ENCODE results near the gene CPPED1. TPM values are rescaled to one million over a fixed set of nuclear protein-coding genes. Genes with fewer than 3 reads are reported as not detected.

CPPED1 gene
- total and polyA plus RNA-seq, 3 donors from 2014 or later: 34.3 to 84.3 (median 67.5) TPM

- H3K4me3 ChIP-seq: no peak overlapping the region
- H3K36me3 ChIP-seq (ENCODE audit: low read depth, missing control alignments): no peaks in the 10 kb centered on the region
- no peak overlapping the region for H3K27ac ChIP-seq
- no peak for TF ChIP-seq POLR2A (IDR thresholded peaks at IDR 0.05)
- no peak for TF ChIP-seq CTCF (IDR thresholded peaks at IDR 0.05)
- no peaks in the 10 kb centered on the region for H3K9me3 ChIP-seq
- H3K27me3 ChIP-seq: no peaks in the 10 kb centered on the region
- 97 to 100% methylated on average over 2 of the region's 2 CpGs for WGBS, 2 donors
- no peak for DNase-seq
- intact Hi-C loops (cut with DNase I; ENCODE audit: low total_unique reads): no loop called here
- no peaks in the 10 kb centered on the region for H3K4me1 ChIP-seq
Measured at GRCh38 chr16:12749076-12749475, 54.6 kb downstream of the CPPED1 start.

GRCh38 chr16:12747827-12748226 lies 55.9 kb downstream of the CPPED1 start:
- TF ChIP-seq CTCF (IDR thresholded peaks at IDR 0.05): no peak
- no peak for TF ChIP-seq POLR2A (IDR thresholded peaks at IDR 0.05)
- no peaks in the 10 kb centered on the region for H3K9me3 ChIP-seq
- H3K27ac ChIP-seq: no peak overlapping the region
- H3K4me3 ChIP-seq: no peak overlapping the region
- H3K27me3 ChIP-seq: no peaks in the 10 kb centered on the region
- DNase-seq: no peak
- no peaks in the 10 kb centered on the region for H3K4me1 ChIP-seq
- WGBS, 2 donors: 90 to 96% methylated on average over 7 of the region's 7 CpGs
- intact Hi-C loops (cut with DNase I; ENCODE audit: low total_unique reads): no loop called here
- no peaks in the 10 kb centered on the region for H3K36me3 ChIP-seq (ENCODE audit: low read depth, missing control alignments)

GRCh38 chr16:12747261-12747660 lies 56.4 kb downstream of the CPPED1 start:
- DNase-seq: no peak

GRCh38 chr16:12744860-12745259 lies 58.8 kb downstream of the CPPED1 start:
- intact Hi-C loops (cut with DNase I; ENCODE audit: low total_unique reads): no loop called here
- DNase-seq: no peak
- Histone ChIP-seq H3K27me3 (no peaks in the 10 kb centered on the region), H3K4me3 (no peak overlapping the region), H3K36me3 (ENCODE audit: low read depth, missing control alignments) (no peaks in the 10 kb centered on the region), H3K27ac (no peak overlapping the region), H3K4me1 (no peaks in the 10 kb centered on the region), H3K9me3 (no peaks in the 10 kb centered on the region)
- TF ChIP-seq POLR2A (IDR thresholded peaks at IDR 0.05) (no peak), CTCF (IDR thresholded peaks at IDR 0.05) (no peak)
- WGBS, 2 donors: 96 to 97% methylated on average over 4 of the region's 4 CpGs

More at GRCh38 chr16:12747261-12747660, 56.4 kb downstream of the CPPED1 start:
- no peaks in the 10 kb centered on the region for H3K4me1 ChIP-seq
- H3K27ac ChIP-seq: no peak overlapping the region
- TF ChIP-seq CTCF (IDR thresholded peaks at IDR 0.05): no peak
- no peak for TF ChIP-seq POLR2A (IDR thresholded peaks at IDR 0.05)
- no peaks in the 10 kb centered on the region for H3K27me3 ChIP-seq
- intact Hi-C loops (cut with DNase I; ENCODE audit: low total_unique reads): no loop called here
- H3K4me3 ChIP-seq: no peak overlapping the region
- WGBS, 2 donors: 96 to 97% methylated on average over 2 of the region's 2 CpGs
- no peaks in the 10 kb centered on the region for H3K9me3 ChIP-seq
- no peaks in the 10 kb centered on the region for H3K36me3 ChIP-seq (ENCODE audit: low read depth, missing control alignments)

GRCh38 chr16:12742741-12743140 lies 60.9 kb downstream of the CPPED1 start:
- Histone ChIP-seq H3K4me1 (no peaks in the 10 kb centered on the region), H3K27ac (no peak overlapping the region), H3K9me3 (no peaks in the 10 kb centered on the region), H3K36me3 (ENCODE audit: low read depth, missing control alignments) (no peaks in the 10 kb centered on the region), H3K27me3 (no peaks in the 10 kb centered on the region), H3K4me3 (no peak overlapping the region)
- intact Hi-C loops (cut with DNase I; ENCODE audit: low total_unique reads): no loop called here
- no peak for DNase-seq
- TF ChIP-seq POLR2A (IDR thresholded peaks at IDR 0.05): no peak
- TF ChIP-seq CTCF (IDR thresholded peaks at IDR 0.05): no peak
- 84 to 93% methylated on average over 4 of the region's 4 CpGs for WGBS, 2 donors
